ENCODE data around the gene UFC1. TPM values are rescaled to one million over a fixed set of nuclear protein-coding genes. Genes with fewer than 3 reads are reported as not detected.

The UFC1 gene
- total and polyA plus RNA-seq, 2 experiments from 2014 or later = 86.2 to 89.6 TPM

GRCh38 chr1:161122967-161123366 lies 30.8 kb upstream of the UFC1 start:
- Histone ChIP-seq H3K27me3 (replicated peaks; ENCODE audit: insufficient read depth) (no peaks in the 10 kb centered on the region), H4K20me1 (ENCODE audit: insufficient read depth) (no peaks in the 10 kb centered on the region), H3K4me2 (ENCODE audit: unreplicated experiment) (no peak overlapping the region), H3K79me2 (ENCODE audit: insufficient read depth) (peaks cover 83% of the 10 kb centered on the region), H3F3A (ENCODE audit: insufficient read depth) (peaks cover 43% of the 10 kb centered on the region), H3K4me3 (no peak overlapping the region), H3K27ac (no peak overlapping the region), H2AFZ (no peak overlapping the region), H3K9ac (no peak overlapping the region), H3K9me2 (ENCODE audit: insufficient read depth) (no peaks in the 10 kb centered on the region), H3K9me3 (ENCODE audit: low read depth) (no peaks in the 10 kb centered on the region), H3K4me1 (ENCODE audit: insufficient read depth) (peaks cover 15% of the 10 kb centered on the region), H3K36me3 (ENCODE audit: low read depth) (peaks cover 42% of the 10 kb centered on the region)
- no peak for DNase-seq
- WGBS, 2 experiments (ENCODE audit: low coverage in 1 of 2, low lambda C conversion rate in 2 of 2, missing lambda C conversion rate in 2 of 2) = 71 to 79% methylated on average over 6 of the region's 6 CpGs
- TF ChIP-seq EZH2 (IDR thresholded peaks at IDR 0.05; ENCODE audit: insufficient read depth, poor library complexity, severe bottlenecking) (no peak), EZH2phosphoT487 (IDR thresholded peaks at IDR 0.05; ENCODE audit: insufficient read depth, low read depth) (no peak)
- in situ Hi-C loops (cut with MboI) = no loop called here

DNA sequence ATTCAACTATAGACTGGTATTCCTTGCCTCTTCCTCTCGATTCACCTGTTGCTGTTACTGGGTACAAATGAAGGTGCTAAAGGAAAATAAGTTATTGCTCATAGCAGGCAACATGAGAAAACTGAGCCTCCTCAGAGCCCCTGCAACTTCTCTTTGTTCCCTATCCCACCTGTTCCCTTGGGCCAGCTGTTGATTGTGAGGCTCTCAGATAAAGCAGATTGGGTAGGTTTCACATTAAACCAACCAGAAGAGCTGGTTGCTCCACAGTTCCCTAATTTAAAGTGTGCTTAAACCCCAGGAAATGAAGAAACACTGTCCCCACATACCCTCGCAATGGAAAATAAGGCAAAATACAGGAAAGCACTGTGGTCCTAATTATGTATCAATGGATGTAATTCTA lies 26.1 kb upstream of the UFC1 start:
- Histone ChIP-seq H3K9me2 (ENCODE audit: insufficient read depth) (no peaks in the 10 kb centered on the region), H3K4me3 (no peak overlapping the region), H4K20me1 (ENCODE audit: insufficient read depth) (no peaks in the 10 kb centered on the region), H3K79me2 (ENCODE audit: insufficient read depth) (peaks cover 87% of the 10 kb centered on the region), H3K27me3 (replicated peaks; ENCODE audit: insufficient read depth) (no peaks in the 10 kb centered on the region), H3K9me3 (ENCODE audit: low read depth) (no peaks in the 10 kb centered on the region), H3K9ac (no peak overlapping the region), H2AFZ (no peak overlapping the region), H3K36me3 (ENCODE audit: low read depth) (peaks cover 32% of the 10 kb centered on the region), H3K4me1 (ENCODE audit: insufficient read depth) (peaks cover 10% of the 10 kb centered on the region), H3F3A (ENCODE audit: insufficient read depth) (peaks cover 8% of the 10 kb centered on the region), H3K27ac (no peak overlapping the region), H3K4me2 (ENCODE audit: unreplicated experiment) (no peak overlapping the region)
- TF ChIP-seq EZH2 (IDR thresholded peaks at IDR 0.05; ENCODE audit: insufficient read depth, poor library complexity, severe bottlenecking) (no peak), EZH2phosphoT487 (IDR thresholded peaks at IDR 0.05; ENCODE audit: insufficient read depth, low read depth) (no peak)
- 98 to 100% methylated on average over 2 of the region's 2 CpGs for WGBS, 2 experiments (ENCODE audit: low coverage in 1 of 2, low lambda C conversion rate in 2 of 2, missing lambda C conversion rate in 2 of 2)
- in situ Hi-C loops (cut with MboI) = no loop called here
- no peak for DNase-seq

GRCh38 chr1:161128591-161129420 lies 25.0 kb upstream of the UFC1 start:
- DNase-seq = no peak
- H3K79me2 ChIP-seq (ENCODE audit: insufficient read depth) = peaks cover 92% of the 10 kb centered on the region
- no peak overlapping the region for H3K27ac ChIP-seq
- H2AFZ ChIP-seq = no peak overlapping the region
- H3K9ac ChIP-seq = no peak overlapping the region
- peaks cover 13% of the 10 kb centered on the region for H3K4me1 ChIP-seq (ENCODE audit: insufficient read depth)
- peaks cover 13% of the 10 kb centered on the region for H3F3A ChIP-seq (ENCODE audit: insufficient read depth)
- no peak for TF ChIP-seq EZH2phosphoT487 (IDR thresholded peaks at IDR 0.05; ENCODE audit: insufficient read depth, low read depth)
- TF ChIP-seq EZH2 (IDR thresholded peaks at IDR 0.05; ENCODE audit: insufficient read depth, poor library complexity, severe bottlenecking) = no peak
- 95 to 98% methylated on average over 4 of the region's 4 CpGs for WGBS, 2 experiments (ENCODE audit: low coverage in 1 of 2, low lambda C conversion rate in 2 of 2, missing lambda C conversion rate in 2 of 2)
- in situ Hi-C loops (cut with MboI) = no loop called here
- H3K9me2 ChIP-seq (ENCODE audit: insufficient read depth) = no peaks in the 10 kb centered on the region
- peaks cover 28% of the 10 kb centered on the region for H3K36me3 ChIP-seq (ENCODE audit: low read depth)
- H3K27me3 ChIP-seq (replicated peaks; ENCODE audit: insufficient read depth) = no peaks in the 10 kb centered on the region
- H3K4me2 ChIP-seq (ENCODE audit: unreplicated experiment) = no peak overlapping the region
- H4K20me1 ChIP-seq (ENCODE audit: insufficient read depth) = no peaks in the 10 kb centered on the region
- no peaks in the 10 kb centered on the region for H3K9me3 ChIP-seq (ENCODE audit: low read depth)
- H3K4me3 ChIP-seq = no peak overlapping the region

GRCh38 chr1:161130266-161130665 lies 23.5 kb upstream of the UFC1 start:
- H3F3A ChIP-seq (ENCODE audit: insufficient read depth) = peaks cover 12% of the 10 kb centered on the region
- no peak for TF ChIP-seq EZH2 (IDR thresholded peaks at IDR 0.05; ENCODE audit: insufficient read depth, poor library complexity, severe bottlenecking)
- no peak for TF ChIP-seq EZH2phosphoT487 (IDR thresholded peaks at IDR 0.05; ENCODE audit: insufficient read depth, low read depth)
- H3K9ac ChIP-seq = peak overlapping the region; percentile 91; the same call in 1 of the 2 replicates
- H3K9me2 ChIP-seq (ENCODE audit: insufficient read depth) = no peaks in the 10 kb centered on the region
- no peaks in the 10 kb centered on the region for H4K20me1 ChIP-seq (ENCODE audit: insufficient read depth)
- H3K79me2 ChIP-seq (ENCODE audit: insufficient read depth) = peaks cover 95% of the 10 kb centered on the region
- H3K9me3 ChIP-seq (ENCODE audit: low read depth) = no peaks in the 10 kb centered on the region
- peaks cover 28% of the 10 kb centered on the region for H3K36me3 ChIP-seq (ENCODE audit: low read depth)
- H3K4me3 ChIP-seq = peak overlapping the region; percentile 98; the same call in 1 of the 2 replicates
- H3K4me2 ChIP-seq (ENCODE audit: unreplicated experiment) = peak overlapping the region; percentile 86
- 0 out of 2 replicates have a peak overlapping the region, but pooled peaks have one; percentile 88 for H3K27ac ChIP-seq
- in situ Hi-C loops (cut with MboI) = no loop called here
- DNase-seq = no peak
- WGBS, 2 experiments (ENCODE audit: low coverage in 1 of 2, low lambda C conversion rate in 2 of 2, missing lambda C conversion rate in 2 of 2) = 46 to 53% methylated on average over 1 of the region's 1 CpG
- no peaks in the 10 kb centered on the region for H3K27me3 ChIP-seq (replicated peaks; ENCODE audit: insufficient read depth)
- H2AFZ ChIP-seq = no peak overlapping the region
- H3K4me1 ChIP-seq (ENCODE audit: insufficient read depth) = peaks cover 21% of the 10 kb centered on the region
